IMR-90 (cell line): ENCODE data around the gene SLC50A1.

ENCODE experiments used
- BHLHE40 ChIP-seq: fragments of 150-350 bp; IDR thresholded peaks from 2 replicates; pipeline ENCODE4 v1.6.1; 2016; ENCODE audit warnings: mild to moderate bottlenecking, low read depth, low read length
- CTCF ChIP-seq: conservative IDR thresholded peaks from 2 replicates; pipeline ENCODE4 v1.5.1; 2012; ENCODE audit warnings: mild to moderate bottlenecking, low read depth, low read length, improper control_type of control experiment
- MAFK ChIP-seq: IDR thresholded peaks from 2 replicates; pipeline ENCODE4 v1.6.1; 2012; ENCODE audit warnings: low read depth, low read length, improper control_type of control experiment
- NFE2L2 ChIP-seq: fragments of 150-350 bp; IDR thresholded peaks from 2 replicates; pipeline ENCODE4 v1.6.1; 2016; ENCODE audit warnings: low read depth, mild to moderate bottlenecking, low read length
- POLR2A ChIP-seq: IDR thresholded peaks from 2 replicates; pipeline ENCODE4 v1.6.1; 2012; ENCODE audit warnings: mild to moderate bottlenecking, low read depth, low read length
- RFX5 ChIP-seq: IDR thresholded peaks from 2 replicates; pipeline ENCODE4 v1.8.0; 2012; ENCODE audit warnings: low read depth, mild to moderate bottlenecking, low read length, moderate library complexity

- TF ChIP-seq CTCF = no peak
- no peak for TF ChIP-seq POLR2A
- no peak for TF ChIP-seq NFE2L2
- no peak for TF ChIP-seq BHLHE40
- no peak for TF ChIP-seq MAFK
- no peak for TF ChIP-seq RFX5
Observed at GRCh38 chr1:155140630-155140953, 4.9 kb downstream of the SLC50A1 start.
